ENCODE data around the gene CDCA7L.
"Not testable (repeated sequence)": the region's sequence is repeated elsewhere in the genome, so short reads cannot be mapped to it uniquely, and the experiment has no call there.

CDCA7L gene

DNA sequence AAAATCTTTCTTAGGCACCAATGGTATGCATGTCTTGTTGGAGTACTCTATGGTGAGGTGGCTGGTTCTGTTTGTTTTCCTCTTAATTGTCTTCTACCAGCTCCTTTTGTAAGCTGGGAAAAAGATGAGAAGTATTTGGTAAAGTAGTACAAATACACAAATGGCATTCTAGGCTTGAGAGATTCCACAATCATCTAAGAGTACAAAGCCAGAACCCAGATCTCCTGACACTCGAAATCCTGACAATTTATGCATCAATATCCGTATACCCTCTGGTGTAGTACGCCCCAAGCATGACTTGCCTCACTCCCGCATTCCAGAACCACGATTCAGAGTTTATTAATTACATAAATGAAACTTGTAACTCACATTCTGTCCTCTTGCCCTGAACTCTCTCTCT lies 43.5 kb downstream of the CDCA7L start:
- DNase-seq = no peak

- no peak for DNase-seq
Measured at GRCh38 chr7:21898265-21898930, 47.3 kb downstream of the CDCA7L start.

- DNase-seq = no peak
Measured at GRCh38 chr7:21893401-21893800, 52.3 kb downstream of the CDCA7L start.

- no peak for DNase-seq
Measured at GRCh38 chr7:21891291-21891690, 54.4 kb downstream of the CDCA7L start.

DNA sequence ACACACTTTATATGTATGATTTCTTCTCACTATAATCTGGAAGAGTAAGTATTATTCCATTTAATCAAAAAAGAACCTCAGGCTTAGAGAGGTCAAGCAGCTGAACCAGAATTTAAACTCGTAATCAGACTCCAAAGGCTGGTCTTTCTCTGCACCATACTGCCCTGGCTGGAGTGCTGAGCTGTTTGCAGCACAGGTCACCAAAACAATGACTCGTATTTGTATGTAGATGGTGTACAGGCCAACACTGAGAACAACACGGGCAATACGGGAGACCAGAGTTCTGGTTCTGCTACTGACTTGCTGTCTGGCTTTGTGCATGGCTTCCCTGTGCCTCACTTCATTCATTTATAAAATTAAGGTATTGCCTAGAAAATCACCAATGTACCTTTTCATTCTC lies 57.9 kb downstream of the CDCA7L start:
- DNase-seq = no peak

DNA sequence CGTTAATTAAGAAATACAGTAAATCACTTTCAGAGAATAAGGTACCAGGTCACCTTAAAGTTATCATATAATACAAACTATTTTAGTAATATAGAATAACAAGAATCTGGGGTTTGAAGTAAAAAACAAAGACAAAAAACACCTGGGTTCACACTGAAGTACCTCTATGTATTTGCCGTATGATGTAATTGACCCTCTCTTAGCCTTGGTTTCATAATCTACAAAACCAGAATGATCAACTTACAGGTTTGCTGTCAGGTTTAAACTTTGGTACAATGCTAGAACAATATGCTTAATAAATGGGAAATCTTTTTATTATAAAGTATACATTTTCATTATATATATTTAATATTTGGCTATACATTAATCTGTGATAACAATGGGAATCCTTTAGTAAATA lies 58.3 kb downstream of the CDCA7L start:
- no peak for DNase-seq

GRCh38 chr7:21886396-21886795 lies 59.3 kb downstream of the CDCA7L start:
- DNase-seq = no peak

DNA sequence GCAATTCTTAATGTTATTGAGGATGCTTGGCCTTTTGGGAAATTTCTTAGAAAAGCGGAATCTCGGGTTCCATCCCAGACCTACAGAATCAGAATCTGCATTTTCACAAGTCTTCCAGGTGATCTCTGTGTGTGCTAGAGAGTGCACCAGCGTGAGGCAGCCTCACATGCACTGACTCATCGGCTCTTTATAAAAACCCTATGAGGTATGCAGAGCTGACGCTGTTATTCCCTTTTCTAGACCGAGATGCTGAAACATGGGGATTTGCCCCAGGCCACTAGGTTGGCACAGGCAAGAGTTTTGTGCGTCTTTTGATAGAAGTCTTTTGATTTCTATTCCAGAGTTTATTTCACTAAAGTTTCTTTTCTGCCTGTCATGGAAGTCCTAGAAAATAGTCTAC lies 61.2 kb downstream of the CDCA7L start:
- DNase-seq = no peak

DNA sequence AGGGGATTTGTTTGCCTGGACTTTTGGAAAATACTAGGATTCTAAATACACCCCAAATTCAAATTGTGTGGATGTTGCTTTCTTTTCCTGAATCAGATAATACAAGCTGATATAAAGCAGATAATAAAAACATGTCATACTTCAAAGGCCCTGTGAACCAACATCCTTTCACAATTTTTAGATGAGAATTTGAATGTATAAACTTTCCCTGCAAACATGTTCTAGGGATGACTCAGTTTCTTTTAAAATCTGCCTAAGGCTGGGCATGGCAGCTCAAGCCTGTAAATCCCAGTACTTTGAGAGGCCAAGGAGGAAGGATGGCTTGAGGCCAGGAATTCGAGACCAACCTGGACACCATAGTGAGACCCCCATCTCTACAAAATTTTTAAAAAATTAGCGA lies 62.2 kb downstream of the CDCA7L start:
- DNase-seq = not testable (repeated sequence)

- DNase-seq = no peak
Measured at GRCh38 chr7:21883069-21883468, 62.6 kb downstream of the CDCA7L start.

- no peak for DNase-seq
Measured at GRCh38 chr7:21869785-21870402, 75.8 kb downstream of the CDCA7L start.

DNA sequence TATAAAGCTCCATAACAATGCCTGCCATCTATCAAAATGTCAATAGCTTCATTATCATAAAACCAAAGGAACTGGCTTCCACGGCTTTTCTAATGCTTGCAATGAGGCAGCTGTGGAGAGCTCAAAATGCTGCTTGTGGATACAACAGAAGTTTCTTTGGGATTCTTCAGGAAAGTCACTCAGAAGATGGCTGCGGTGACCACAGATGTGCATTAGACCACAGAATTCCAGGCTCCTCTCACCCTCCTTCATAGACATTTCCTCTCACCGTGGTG lies 77.2 kb downstream of the CDCA7L start:
- DNase-seq = no peak

GRCh38 chr7:21867816-21868575 lies 77.7 kb downstream of the CDCA7L start:
- no peak for DNase-seq

- DNase-seq = no peak
Measured at GRCh38 chr7:21867226-21867625, 78.5 kb downstream of the CDCA7L start.

DNA sequence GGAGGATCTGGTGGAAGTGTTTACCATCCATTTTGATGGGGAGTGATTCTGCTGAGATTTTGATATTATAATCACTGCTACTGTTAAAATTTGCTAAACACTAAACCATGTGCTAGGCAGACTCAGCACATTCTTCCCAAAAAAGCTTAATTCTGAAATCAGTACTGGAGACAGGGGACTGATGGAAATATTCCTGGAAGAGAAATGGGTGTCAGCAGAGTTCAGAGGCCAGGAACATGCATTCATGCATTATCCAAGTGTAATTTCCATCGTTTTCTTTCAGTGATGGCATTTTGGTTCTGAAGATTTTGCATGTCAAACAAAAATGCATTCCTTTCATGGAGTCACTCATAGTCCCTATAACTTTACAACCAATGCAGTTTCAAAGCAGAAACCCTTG lies 79.0 kb downstream of the CDCA7L start:
- no peak for DNase-seq

DNA sequence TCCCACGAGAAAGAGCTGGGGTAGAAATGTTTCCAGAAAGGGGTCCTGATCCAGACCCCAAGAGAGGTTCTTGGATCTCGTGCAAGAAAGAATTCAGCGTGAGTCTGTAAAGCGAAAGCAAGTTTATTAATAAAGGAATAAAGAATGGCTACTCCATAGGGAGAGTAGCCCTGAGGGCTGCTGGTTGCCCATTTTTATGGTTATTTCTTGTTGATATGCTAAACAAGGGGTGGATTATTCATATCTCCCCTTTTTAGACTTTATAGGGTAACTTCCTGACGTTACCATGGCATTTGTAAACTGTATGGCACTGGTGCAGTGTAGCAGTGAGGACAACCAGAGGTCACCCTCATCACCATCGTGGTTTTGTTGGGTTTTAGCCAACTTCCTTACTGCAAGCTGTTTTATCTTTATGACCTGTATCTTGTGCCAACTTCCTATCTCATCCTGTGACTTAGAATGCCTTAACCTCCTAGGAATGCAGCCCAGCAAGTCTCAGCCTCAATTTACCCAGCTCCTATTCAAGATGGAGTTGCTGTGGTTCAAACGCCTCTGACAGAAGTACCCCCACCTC lies 80.0 kb downstream of the CDCA7L start:
- DNase-seq = not testable (repeated sequence)

- no peak for DNase-seq
Measured at GRCh38 chr7:21851559-21851967, 94.1 kb downstream of the CDCA7L start.

Data from NCI-H748 treated with DMSO at 0.1 percent for 48 hours (cell line).